Caco-2 (cell line): ENCODE results near the gene BAIAP2L2. TPM values are rescaled to one million over a fixed set of nuclear protein-coding genes. Genes with fewer than 3 reads are reported as not detected.
"Not testable (repeated sequence)": the region's sequence is repeated elsewhere in the genome, so short reads cannot be mapped to it uniquely, and the experiment has no call there.

Source experiments
- BruUV-seq: library from RNA; stranded (reverse); fragments of 400-500 nt; replicated peaks from 2 replicates; lab custom pipeline; 2021; lab: Mats Ljungman, UMichigan
- CTCF ChIA-PET: fragments of 300-600 bp; sonication (Branson Sonifier 250); formaldehyde crosslinking; loops from one replicate; lab custom pipeline; 2022; ENCODE audit warnings: antibody characterized with exemption; lab: Charles Lee
- POLR2A ChIA-PET: fragments of 300-600 bp; sonication (Branson Sonifier 250); formaldehyde crosslinking; loops from one replicate; lab custom pipeline; 2022; ENCODE audit warnings: antibody characterized with exemption; lab: Charles Lee
- DNase-seq, 2 experiments: peaks; one replicate each; pipeline versions ENCODE4 v3.0.0 to v3.0.0-alpha.2; 2020 to 2022
- H3K27me3 ChIP-seq: replicated peaks from 2 replicates; pipeline ENCODE4 v1.6.0; 2011; ENCODE audit warnings: low read length; ENCODE audit not compliant: control insufficient read depth, insufficient read depth
- H3K36me3 ChIP-seq: 2 replicates; pipeline ENCODE4 v1.5.1; 2011; ENCODE audit warnings: low read length; ENCODE audit not compliant: control insufficient read depth, insufficient read depth
- H3K4me1 ChIP-seq: fragments of 250-450 bp; sonication (Bioruptor Pico); 2 replicates; pipeline ENCODE4 v1.5.1; 2020; ENCODE audit warnings: mild to moderate bottlenecking
- H3K4me3 ChIP-seq: 2 replicates; pipeline ENCODE4 v1.5.1; 2011; ENCODE audit warnings: low read depth, mild to moderate bottlenecking, control low read depth, low read length
- H3K9me3 ChIP-seq: fragments of 250-450 bp; sonication (Bioruptor Pico); 2 replicates; pipeline ENCODE4 v1.5.1; 2020; ENCODE audit warnings: mild to moderate bottlenecking, moderate library complexity
- H3K27ac Mint-ChIP-seq: one replicate; pipeline ENCODE4 v1.8.0; 2022; ENCODE audit warnings: mixed read lengths; ENCODE audit not compliant: unreplicated experiment
- H3K27me3 Mint-ChIP-seq: one replicate; pipeline ENCODE4 v1.8.0; 2022; ENCODE audit warnings: mixed read lengths; ENCODE audit not compliant: insufficient read depth, unreplicated experiment
- H3K36me3 Mint-ChIP-seq: one replicate; pipeline ENCODE4 v1.8.0; 2022; ENCODE audit warnings: mild to moderate bottlenecking, mixed read lengths; ENCODE audit not compliant: insufficient read depth, unreplicated experiment
- H3K4me1 Mint-ChIP-seq: one replicate; pipeline ENCODE4 v1.8.0; 2022; ENCODE audit warnings: low read depth, mixed read lengths; ENCODE audit not compliant: unreplicated experiment
- H3K4me3 Mint-ChIP-seq: one replicate; pipeline ENCODE4 v1.8.0; 2022; ENCODE audit warnings: mild to moderate bottlenecking, moderate library complexity, mixed read lengths; ENCODE audit not compliant: unreplicated experiment
- H3K9me3 Mint-ChIP-seq: one replicate; pipeline ENCODE4 v1.8.0; 2022; ENCODE audit warnings: mixed read lengths; ENCODE audit not compliant: unreplicated experiment
- CTCF ChIP-seq, 2 experiments: fragments of 200-600 bp in 1 of 2; IDR thresholded peaks; 1 replicate in 1 of 2; 2 replicates in 1 of 2; pipeline versions ENCODE4 v1.5.1 to v1.8.0; 2011 to 2022; ENCODE audit warnings: antibody characterized with exemption in 1 of 2, control low read depth in 1 of 2, inconsistent platforms in 1 of 2, low read depth in 1 of 2, low read length in 1 of 2, mild to moderate bottlenecking in 1 of 2, moderate library complexity in 1 of 2; ENCODE audit not compliant: insufficient read depth in 1 of 2, severe bottlenecking in 1 of 2, unreplicated experiment in 1 of 2
- intact Hi-C: fragments of 100-400 bp; cut with micrococcal nuclease; formaldehyde crosslinking; loops from one replicate; pipeline ENCODE4 v1.10.0; 2022; ENCODE audit not compliant: unreplicated experiment
- total RNA-seq: library from RNA; stranded (reverse); gene quantifications from 2 replicates; pipeline ENCODE4 v1.2.3, GENCODE V29; 2022

The BAIAP2L2 gene
- total RNA-seq, 1 experiment from 2014 or later = 4.4 TPM

DNA sequence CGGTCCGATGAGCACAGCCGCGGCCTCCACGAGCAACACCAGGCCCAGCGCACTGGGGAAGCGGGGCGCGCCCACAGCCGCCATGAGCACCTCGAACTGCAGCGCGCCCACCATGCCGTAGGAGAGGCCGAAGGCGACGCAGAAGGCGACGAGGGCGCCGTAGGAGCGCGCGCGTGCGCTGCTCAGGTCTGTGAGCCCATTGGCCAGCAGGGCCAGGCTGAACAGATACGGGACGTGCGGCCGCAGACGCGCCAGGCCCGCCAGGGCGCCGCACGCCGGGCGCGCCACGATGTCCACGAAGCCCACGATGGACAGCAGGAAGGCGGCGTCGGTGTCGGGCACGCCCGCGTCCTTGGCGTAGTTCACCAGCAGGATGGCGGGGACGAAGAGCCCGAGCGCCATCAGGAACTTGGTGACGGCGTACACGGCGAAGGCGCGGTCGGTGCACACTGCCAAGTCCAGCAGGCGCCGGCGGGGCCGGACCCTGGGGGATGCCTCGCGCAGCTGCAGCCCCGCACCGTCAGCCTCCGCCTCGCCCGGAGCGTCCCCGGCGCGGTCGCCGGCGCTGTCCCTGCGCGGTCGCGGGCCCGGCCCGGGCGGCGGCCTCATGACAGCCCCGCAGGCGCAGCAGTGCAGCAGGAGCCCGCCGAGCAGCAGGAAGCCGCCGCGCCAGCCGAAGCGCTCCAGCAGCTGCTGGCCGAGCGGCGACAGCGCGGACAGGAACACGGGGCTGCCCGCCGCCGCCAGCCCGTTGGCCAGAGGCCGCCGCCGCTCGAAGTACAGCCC lies 29.4 kb downstream of the BAIAP2L2 start:
- no peak overlapping the region for H3K4me3 ChIP-seq
- no TSS peak for BruUV-seq
- intact Hi-C loops = no loop called here
- no peak for DNase-seq
- no peaks in the 10 kb centered on the region for H3K27me3 Mint-ChIP-seq
- POLR2A ChIA-PET = no interaction called here
- peaks cover 3% of the 10 kb centered on the region; the same call in 1 of the 2 replicates for H3K4me1 ChIP-seq
- H3K27ac Mint-ChIP-seq = no peak overlapping the region
- H3K36me3 ChIP-seq = no peaks in the 10 kb centered on the region
- no peaks in the 10 kb centered on the region for H3K27me3 ChIP-seq
- no peak for TF ChIP-seq CTCF (IDR thresholded peaks at IDR 0.05; ENCODE audit: insufficient read depth in 1 of 2, low read depth in 1 of 2, low read length in 1 of 2, severe bottlenecking in 1 of 2, unreplicated experiment in 1 of 2)
- H3K4me3 Mint-ChIP-seq = no peak overlapping the region
- H3K4me1 Mint-ChIP-seq = peaks cover 6% of the 10 kb centered on the region
- no peaks in the 10 kb centered on the region for H3K9me3 ChIP-seq
- H3K9me3 Mint-ChIP-seq = no peaks in the 10 kb centered on the region
- CTCF ChIA-PET = no interaction called here
- peaks cover 8% of the 10 kb centered on the region for H3K36me3 Mint-ChIP-seq

DNA sequence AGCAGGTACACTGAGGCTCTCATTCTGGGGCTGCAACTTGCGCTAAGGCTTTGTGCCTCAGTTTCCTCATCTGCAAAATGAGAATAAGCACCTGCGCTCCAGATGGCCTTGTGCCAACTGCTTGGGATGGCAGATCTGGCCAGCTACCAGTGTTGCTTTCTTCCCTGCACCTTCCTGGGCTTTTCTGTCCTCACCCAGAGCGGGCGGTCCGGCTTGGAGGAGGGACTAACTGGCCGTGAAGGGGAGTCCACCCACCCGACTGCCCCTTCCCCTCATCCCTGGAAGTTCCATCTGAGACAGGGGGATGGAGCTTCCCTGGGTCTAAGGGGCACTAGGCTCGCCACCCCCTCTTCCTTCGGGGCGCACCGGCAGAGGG lies 30.0 kb downstream of the BAIAP2L2 start:
- Histone ChIP-seq H3K27me3 (no peaks in the 10 kb centered on the region), H3K4me1 (peaks cover 3% of the 10 kb centered on the region; the same call in 1 of the 2 replicates), H3K36me3 (no peaks in the 10 kb centered on the region), H3K4me3 (no peak overlapping the region), H3K9me3 (no peaks in the 10 kb centered on the region)
- ChIA-PET POLR2A (no interaction called here), CTCF (no interaction called here)
- Mint-ChIP-seq H3K36me3 (peaks cover 8% of the 10 kb centered on the region), H3K27me3 (no peaks in the 10 kb centered on the region), H3K9me3 (no peaks in the 10 kb centered on the region), H3K27ac (no peak overlapping the region), H3K4me1 (peaks cover 6% of the 10 kb centered on the region), H3K4me3 (no peak overlapping the region)
- DNase-seq = no peak
- intact Hi-C loops = no loop called here
- BruUV-seq = no TSS peak
- no peak for TF ChIP-seq CTCF (IDR thresholded peaks at IDR 0.05; ENCODE audit: insufficient read depth in 1 of 2, low read depth in 1 of 2, low read length in 1 of 2, severe bottlenecking in 1 of 2, unreplicated experiment in 1 of 2)

- Mint-ChIP-seq H3K4me1 (peaks cover 4% of the 10 kb centered on the region), H3K27me3 (no peaks in the 10 kb centered on the region), H3K36me3 (peaks cover 6% of the 10 kb centered on the region), H3K4me3 (no peak overlapping the region), H3K27ac (no peak overlapping the region), H3K9me3 (no peaks in the 10 kb centered on the region)
- POLR2A ChIA-PET = no interaction called here
- CTCF ChIA-PET = no interaction called here
- H3K36me3 ChIP-seq = no peaks in the 10 kb centered on the region
- H3K4me3 ChIP-seq = no peak overlapping the region
- intact Hi-C loops = no loop called here
- BruUV-seq = no TSS peak
- peaks cover 3% of the 10 kb centered on the region; the same call in 1 of the 2 replicates for H3K4me1 ChIP-seq
- DNase-seq = no peak
- no peaks in the 10 kb centered on the region for H3K9me3 ChIP-seq
- TF ChIP-seq CTCF (IDR thresholded peaks at IDR 0.05; ENCODE audit: insufficient read depth in 1 of 2, low read depth in 1 of 2, low read length in 1 of 2, severe bottlenecking in 1 of 2, unreplicated experiment in 1 of 2) = no peak
- no peaks in the 10 kb centered on the region for H3K27me3 ChIP-seq
Observed at GRCh38 chr22:38079804-38080203, 30.7 kb downstream of the BAIAP2L2 start.

GRCh38 chr22:38079208-38079607 lies 31.3 kb downstream of the BAIAP2L2 start:
- DNase-seq, H3K27me3 ChIP-seq, POLR2A ChIA-PET, H3K4me1 Mint-ChIP-seq, H3K36me3 ChIP-seq, H3K4me3 Mint-ChIP-seq, H3K9me3 ChIP-seq, H3K9me3 Mint-ChIP-seq, H3K36me3 Mint-ChIP-seq, intact Hi-C loops, H3K4me1 ChIP-seq, H3K4me3 ChIP-seq, H3K27me3 Mint-ChIP-seq, BruUV-seq, H3K27ac Mint-ChIP-seq: not testable (repeated sequence)
- CTCF ChIA-PET = interaction anchor here (0.8 kb wide), 1 partner anchor 25 kb away, joined by 6 read pairs; no protein-coding TSS in a partner anchor
